HCT116 (cell line): ENCODE data around the gene NFX1. TPM values are rescaled to one million over a fixed set of nuclear protein-coding genes. Genes with fewer than 3 reads are reported as not detected.

Source experiments
- ATAC-seq: fragments of 200-7000 bp; cut with Tn5 transposase; 2 replicates; pipeline ENCODE4 v1.9.1; 2020; ENCODE audit warnings: mild to moderate bottlenecking, moderate library complexity
- BruUV-seq: library from RNA; stranded (reverse); fragments of 400-500 nt; replicated peaks from 2 replicates; lab custom pipeline; 2021; lab: Mats Ljungman, UMichigan
- CTCF ChIA-PET: fragments of 300-600 bp; sonication (Branson Sonifier 250); formaldehyde crosslinking; loops from one replicate; lab custom pipeline; 2021; ENCODE audit warnings: antibody characterized with exemption; lab: Charles Lee
- POLR2A ChIA-PET: fragments of 300-600, 350-600 bp; sonication (Branson Sonifier 250); formaldehyde crosslinking; loops from one replicate; lab custom pipeline; 2021; ENCODE audit warnings: antibody characterized with exemption; lab: Charles Lee
- RAD21 ChIA-PET, 2 experiments: fragments of 300-600 bp; sonication (Branson Sonifier 250); formaldehyde crosslinking; loops; one replicate each; lab custom pipeline; 2023; ENCODE audit warnings: low total read pairs in 2 of 2; ENCODE audit not compliant: uncharacterized antibody in 2 of 2, unreplicated experiment in 2 of 2, low non-redundant PET in 1 of 2; lab: Charles Lee
- DNase-seq: peaks from one replicate; pipeline ENCODE4 v3.0.0-alpha.2; 2010; ENCODE audit warnings: low read depth, low spot score
- H2AFZ ChIP-seq: fragments of 200-600 bp; shearing (Covaris generic), sonication (generic); 2 replicates; pipeline ENCODE4 v1.6.1; 2017; ENCODE audit warnings: low read depth, mixed run types, mixed read lengths, antibody characterized with exemption, low read length; ENCODE audit not compliant: poor library complexity, severe bottlenecking
- H3K27ac ChIP-seq: 2 replicates; pipeline ENCODE4 v1.5.1; 2012; ENCODE audit warnings: low read depth, low read length
- H3K27me3 ChIP-seq: fragments of 200-600 bp; sonication (generic); 2 replicates; pipeline ENCODE4 v1.6.1; 2016; ENCODE audit warnings: mixed run types, low read length, mixed read lengths; ENCODE audit not compliant: insufficient read depth
- H3K36me3 ChIP-seq, 2 experiments: fragments of 200-500 bp in 1 of 2; fragments of 200-600 bp in 1 of 2; sonication (Bioruptor generic) in 1 of 2; sonication (generic) in 1 of 2; 2 replicates each; pipeline versions ENCODE4 v1.5.1 to v1.6.1; 2014 to 2016; ENCODE audit warnings: low read length in 2 of 2, inconsistent platforms in 1 of 2, mixed read lengths in 1 of 2, mixed run types in 1 of 2; ENCODE audit not compliant: insufficient read depth in 2 of 2, control insufficient read depth in 1 of 2
- H3K4me1 ChIP-seq, 2 experiments: fragments of 200-600 bp in 1 of 2; sonication (generic) in 1 of 2; 2 replicates each; pipeline versions ENCODE4 v1.5.1 to v1.6.1; 2012 to 2017; ENCODE audit warnings: low read length in 2 of 2, inconsistent platforms in 1 of 2, mild to moderate bottlenecking in 1 of 2, mixed read lengths in 1 of 2, mixed run types in 1 of 2, moderate library complexity in 1 of 2; ENCODE audit not compliant: insufficient read depth in 2 of 2, control insufficient read depth in 1 of 2
- H3K4me2 ChIP-seq: fragments of 200-600 bp; sonication (generic); 2 replicates; pipeline ENCODE4 v1.6.1; 2017; ENCODE audit warnings: mixed run types, low read length, mixed read lengths
- H3K4me3 ChIP-seq, 2 experiments: fragments of 200-600 bp in 1 of 2; sonication (generic) in 1 of 2; replicated peaks in 1 of 2; 2 replicates each; pipeline ENCODE4 v1.5.1; 2011 to 2016; ENCODE audit warnings: low read length in 2 of 2, control low read depth in 1 of 2, low read depth in 1 of 2, mild to moderate bottlenecking in 1 of 2, mixed read lengths in 1 of 2, mixed run types in 1 of 2
- H3K79me2 ChIP-seq: fragments of 200-600 bp; sonication (generic); 2 replicates; pipeline ENCODE4 v1.6.1; 2017; ENCODE audit warnings: mild to moderate bottlenecking, mixed run types, low read length, moderate library complexity, mixed read lengths; ENCODE audit not compliant: insufficient read depth
- H3K9ac ChIP-seq: fragments of 200-600 bp; sonication (generic); 2 replicates; pipeline ENCODE4 v1.6.1; 2016; ENCODE audit warnings: low read length, mixed read lengths
- H3K9me2 ChIP-seq: fragments of 200-600 bp; sonication (generic), shearing (Covaris generic); 2 replicates; pipeline ENCODE4 v1.6.1; 2017; ENCODE audit warnings: mixed run types, mild to moderate bottlenecking, moderate library complexity; ENCODE audit not compliant: insufficient read depth
- H3K9me3 ChIP-seq, 2 experiments: fragments of 200-500 bp in 1 of 2; fragments of 200-600 bp in 1 of 2; sonication (Bioruptor generic) in 1 of 2; sonication (generic) in 1 of 2; 2 replicates each; pipeline ENCODE4 v1.6.1; 2014 to 2017; ENCODE audit warnings: low read length in 2 of 2, mixed read lengths in 2 of 2, inconsistent platforms in 1 of 2, low read depth in 1 of 2, mild to moderate bottlenecking in 1 of 2, mixed run types in 1 of 2, moderate library complexity in 1 of 2; ENCODE audit not compliant: control insufficient read depth in 1 of 2, insufficient read depth in 1 of 2
- H4K20me1 ChIP-seq: fragments of 200-600 bp; sonication (generic), shearing (Covaris generic); 2 replicates; pipeline ENCODE4 v1.6.1; 2017; ENCODE audit warnings: mixed run types, mild to moderate bottlenecking, moderate library complexity; ENCODE audit not compliant: insufficient read depth
- ATF3 ChIP-seq: IDR thresholded peaks from 2 replicates; pipeline ENCODE4 v1.6.1; 2012
- EGR1 ChIP-seq: IDR thresholded peaks from 2 replicates; pipeline ENCODE4 v1.6.1; 2012; ENCODE audit warnings: low read depth
- EZH2 ChIP-seq: fragments of 200-600 bp; sonication (generic); IDR thresholded peaks from 2 replicates; pipeline ENCODE4 v1.6.1; 2017; ENCODE audit warnings: antibody characterized with exemption, mixed run types
- EZH2phosphoT487 ChIP-seq: fragments of 200-600 bp; IDR thresholded peaks from 2 replicates; pipeline ENCODE4 v1.6.1; 2018; ENCODE audit warnings: antibody characterized with exemption, borderline replicate concordance
- FOSL1 ChIP-seq: IDR thresholded peaks from 2 replicates; pipeline ENCODE4 v1.6.1; 2012; ENCODE audit warnings: low read depth
- POLR2A ChIP-seq: IDR thresholded peaks from 2 replicates; pipeline ENCODE4 v1.7.0; 2011; ENCODE audit warnings: borderline replicate concordance; ENCODE audit not compliant: insufficient read depth, insufficient read length; ENCODE audit errors: extremely low read depth
- POLR2AphosphoS5 ChIP-seq: IDR thresholded peaks from 2 replicates; pipeline ENCODE4 v1.6.1; 2011; ENCODE audit warnings: mild to moderate bottlenecking, low read depth, low read length, moderate library complexity
- RAD21 ChIP-seq: IDR thresholded peaks from 2 replicates; pipeline ENCODE4 v1.6.1; 2012; ENCODE audit warnings: low read depth, mild to moderate bottlenecking
- SIN3A ChIP-seq: IDR thresholded peaks from 2 replicates; pipeline ENCODE4 v1.6.1; 2012; ENCODE audit warnings: low read depth
- SP1 ChIP-seq: IDR thresholded peaks from 2 replicates; pipeline ENCODE4 v1.6.1; 2012; ENCODE audit warnings: low read depth
- TCF7L2 ChIP-seq: IDR thresholded peaks from 2 replicates; pipeline ENCODE4 v1.7.0; 2011; ENCODE audit warnings: borderline replicate concordance, inconsistent platforms; ENCODE audit not compliant: insufficient read depth, insufficient read length; ENCODE audit errors: extremely low read depth
- ZFX ChIP-seq: fragments of 450-650 bp; IDR thresholded peaks from 2 replicates; pipeline ENCODE4 v1.6.1; 2017
- intact Hi-C: fragments of 100-400 bp; cut with micrococcal nuclease; formaldehyde crosslinking; loops from 2 replicates; pipeline ENCODE4 v1.10.0; 2022
- total RNA-seq: library from RNA; stranded (reverse); gene quantifications from one replicate; pipeline ENCODE4 v1.2.1, GENCODE V29; 2021; ENCODE audit not compliant: unreplicated experiment
- TF ChIP-seq, protein P1 (sequence below): IDR thresholded peaks from 2 replicates; pipeline ENCODE4 v1.6.1; 2012
- TF ChIP-seq, protein P2 (sequence below): IDR thresholded peaks from 2 replicates; pipeline ENCODE4 v1.6.1; 2012; ENCODE audit warnings: low read depth
- TF ChIP-seq, protein P3 (sequence below): IDR thresholded peaks from 2 replicates; pipeline ENCODE4 v1.6.1; 2011; ENCODE audit warnings: mild to moderate bottlenecking, low read length, moderate library complexity; ENCODE audit not compliant: insufficient replicate concordance; ENCODE audit errors: extremely low read depth

Gene NFX1
- total RNA-seq, 1 experiment from 2014 or later, result 31.7 TPM

DNA sequence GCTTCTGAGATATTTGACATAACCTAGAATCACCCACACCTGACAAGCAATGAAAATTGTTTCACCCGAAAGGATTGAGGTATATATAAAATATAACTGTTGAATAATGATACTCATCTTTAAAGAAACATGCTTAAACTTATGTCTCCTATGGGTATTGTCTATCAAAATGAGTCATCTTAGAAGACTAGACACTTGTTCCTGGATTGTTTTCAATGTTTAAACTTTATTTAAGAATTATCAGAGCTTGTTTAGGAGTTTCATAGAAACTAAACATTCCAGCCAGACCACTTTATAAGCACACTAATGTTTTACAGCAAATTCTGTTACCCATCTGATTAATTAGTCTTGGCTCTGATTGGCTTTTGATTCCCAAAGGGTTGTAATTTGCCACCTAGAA lies 19.6 kb downstream of the NFX1 start:
- no TSS peak for BruUV-seq
- Histone ChIP-seq H3K4me3 (no peak overlapping the region), H4K20me1 (no peaks in the 10 kb centered on the region), H3K9ac (no peak overlapping the region), H3K9me2 (no peaks in the 10 kb centered on the region), H3K9me3 (no peaks in the 10 kb centered on the region), H3K36me3 (peaks cover 71 to 78% of the 10 kb centered on the region in 2 experiments), H3K27ac (no peak overlapping the region), H2AFZ (no peak overlapping the region), H3K27me3 (no peaks in the 10 kb centered on the region), H3K79me2 (peaks cover 28% of the 10 kb centered on the region; the same call in 1 of the 2 replicates), H3K4me2 (no peak overlapping the region), H3K4me1 (no peaks in the 10 kb centered on the region)
- POLR2A ChIA-PET, result no interaction called here
- TF ChIP-seq ATF3, result no peak
- TF ChIP-seq, protein P1, sequence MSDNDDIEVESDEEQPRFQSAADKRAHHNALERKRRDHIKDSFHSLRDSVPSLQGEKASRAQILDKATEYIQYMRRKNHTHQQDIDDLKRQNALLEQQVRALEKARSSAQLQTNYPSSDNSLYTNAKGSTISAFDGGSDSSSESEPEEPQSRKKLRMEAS, result no peak
- TF ChIP-seq RAD21, result no peak
- TF ChIP-seq ZFX, result no peak
- TF ChIP-seq SIN3A, result no peak
- no peak for TF ChIP-seq EZH2phosphoT487
- no peak for TF ChIP-seq EGR1
- TF ChIP-seq POLR2A, result no peak
- no peak for TF ChIP-seq EZH2
- intact Hi-C loops, result loop anchor here (5.0 kb wide), 1 partner anchor 37 kb away; no protein-coding TSS in a partner anchor
- RAD21 ChIA-PET, result no interaction called here
- DNase-seq, result no peak
- ATAC-seq, result no peak
- CTCF ChIA-PET, result no interaction called here

DNA sequence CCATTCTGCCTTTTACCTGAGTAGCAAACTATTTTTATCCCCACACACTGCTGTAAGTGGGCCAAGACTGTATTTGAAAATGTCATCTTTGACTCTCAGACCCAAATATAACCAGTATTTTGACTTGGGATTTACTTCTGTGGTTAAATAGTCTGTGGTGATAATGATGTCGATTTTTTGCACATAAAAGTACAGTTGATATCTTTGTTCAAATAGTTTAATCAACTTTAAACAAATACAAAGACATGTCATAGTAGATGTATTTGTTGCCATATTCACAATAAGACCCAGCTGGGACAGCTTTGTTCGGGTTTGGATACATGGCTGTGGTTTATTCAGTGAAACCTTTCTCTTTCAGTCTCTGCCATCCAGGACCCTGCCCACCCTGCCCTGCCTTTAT lies 20.4 kb downstream of the NFX1 start:
- Histone ChIP-seq H3K4me3 (no peak overlapping the region), H3K36me3 (peaks cover 66 to 72% of the 10 kb centered on the region in 2 experiments), H3K4me1 (no peaks in the 10 kb centered on the region), H3K4me2 (no peak overlapping the region), H3K9me2 (no peaks in the 10 kb centered on the region), H4K20me1 (no peaks in the 10 kb centered on the region), H3K79me2 (peaks cover 23% of the 10 kb centered on the region; the same call in 1 of the 2 replicates), H2AFZ (no peak overlapping the region), H3K9me3 (no peaks in the 10 kb centered on the region), H3K27me3 (no peaks in the 10 kb centered on the region), H3K9ac (no peak overlapping the region), H3K27ac (no peak overlapping the region)
- CTCF ChIA-PET, result no interaction called here
- ATAC-seq (no peak), DNase-seq (no peak)
- intact Hi-C loops, result loop anchor here (5.0 kb wide), 1 partner anchor 37 kb away; no protein-coding TSS in a partner anchor
- BruUV-seq, result no TSS peak
- POLR2A ChIA-PET, result no interaction called here
- RAD21 ChIA-PET, result no interaction called here
- TF ChIP-seq, protein P2, sequence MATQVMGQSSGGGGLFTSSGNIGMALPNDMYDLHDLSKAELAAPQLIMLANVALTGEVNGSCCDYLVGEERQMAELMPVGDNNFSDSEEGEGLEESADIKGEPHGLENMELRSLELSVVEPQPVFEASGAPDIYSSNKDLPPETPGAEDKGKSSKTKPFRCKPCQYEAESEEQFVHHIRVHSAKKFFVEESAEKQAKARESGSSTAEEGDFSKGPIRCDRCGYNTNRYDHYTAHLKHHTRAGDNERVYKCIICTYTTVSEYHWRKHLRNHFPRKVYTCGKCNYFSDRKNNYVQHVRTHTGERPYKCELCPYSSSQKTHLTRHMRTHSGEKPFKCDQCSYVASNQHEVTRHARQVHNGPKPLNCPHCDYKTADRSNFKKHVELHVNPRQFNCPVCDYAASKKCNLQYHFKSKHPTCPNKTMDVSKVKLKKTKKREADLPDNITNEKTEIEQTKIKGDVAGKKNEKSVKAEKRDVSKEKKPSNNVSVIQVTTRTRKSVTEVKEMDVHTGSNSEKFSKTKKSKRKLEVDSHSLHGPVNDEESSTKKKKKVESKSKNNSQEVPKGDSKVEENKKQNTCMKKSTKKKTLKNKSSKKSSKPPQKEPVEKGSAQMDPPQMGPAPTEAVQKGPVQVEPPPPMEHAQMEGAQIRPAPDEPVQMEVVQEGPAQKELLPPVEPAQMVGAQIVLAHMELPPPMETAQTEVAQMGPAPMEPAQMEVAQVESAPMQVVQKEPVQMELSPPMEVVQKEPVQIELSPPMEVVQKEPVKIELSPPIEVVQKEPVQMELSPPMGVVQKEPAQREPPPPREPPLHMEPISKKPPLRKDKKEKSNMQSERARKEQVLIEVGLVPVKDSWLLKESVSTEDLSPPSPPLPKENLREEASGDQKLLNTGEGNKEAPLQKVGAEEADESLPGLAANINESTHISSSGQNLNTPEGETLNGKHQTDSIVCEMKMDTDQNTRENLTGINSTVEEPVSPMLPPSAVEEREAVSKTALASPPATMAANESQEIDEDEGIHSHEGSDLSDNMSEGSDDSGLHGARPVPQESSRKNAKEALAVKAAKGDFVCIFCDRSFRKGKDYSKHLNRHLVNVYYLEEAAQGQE, result no peak
- TF ChIP-seq SP1 (no peak), ATF3 (no peak), EZH2 (no peak), EGR1 (no peak), FOSL1 (no peak), POLR2AphosphoS5 (no peak), TCF7L2 (no peak)
- TF ChIP-seq, protein P1, result no peak
- TF ChIP-seq, protein P3, sequence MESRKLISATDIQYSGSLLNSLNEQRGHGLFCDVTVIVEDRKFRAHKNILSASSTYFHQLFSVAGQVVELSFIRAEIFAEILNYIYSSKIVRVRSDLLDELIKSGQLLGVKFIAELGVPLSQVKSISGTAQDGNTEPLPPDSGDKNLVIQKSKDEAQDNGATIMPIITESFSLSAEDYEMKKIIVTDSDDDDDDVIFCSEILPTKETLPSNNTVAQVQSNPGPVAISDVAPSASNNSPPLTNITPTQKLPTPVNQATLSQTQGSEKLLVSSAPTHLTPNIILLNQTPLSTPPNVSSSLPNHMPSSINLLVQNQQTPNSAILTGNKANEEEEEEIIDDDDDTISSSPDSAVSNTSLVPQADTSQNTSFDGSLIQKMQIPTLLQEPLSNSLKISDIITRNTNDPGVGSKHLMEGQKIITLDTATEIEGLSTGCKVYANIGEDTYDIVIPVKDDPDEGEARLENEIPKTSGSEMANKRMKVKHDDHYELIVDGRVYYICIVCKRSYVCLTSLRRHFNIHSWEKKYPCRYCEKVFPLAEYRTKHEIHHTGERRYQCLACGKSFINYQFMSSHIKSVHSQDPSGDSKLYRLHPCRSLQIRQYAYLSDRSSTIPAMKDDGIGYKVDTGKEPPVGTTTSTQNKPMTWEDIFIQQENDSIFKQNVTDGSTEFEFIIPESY, result no peak
